Measurements from ENCODE around the gene ALS2CL.

Gene ALS2CL

GRCh38 chr3:46640927-46641326 lies 52.6 kb downstream of the ALS2CL start:
- Histone ChIP-seq H3K9me3 (ENCODE audit: insufficient read depth, low read depth, low read length) (peaks cover 3% of the 10 kb centered on the region; the same call in 1 of the 2 replicates), H3K27ac (ENCODE audit: low read depth, low read length) (no peak overlapping the region), H3K9ac (ENCODE audit: low read depth, low read length) (no peak overlapping the region), H3K27me3 (ENCODE audit: insufficient read depth, low read length) (no peaks in the 10 kb centered on the region), H3K4me1 (ENCODE audit: insufficient read depth, low read length) (no peaks in the 10 kb centered on the region; the same call in 1 of the 2 replicates), H3K36me3 (ENCODE audit: insufficient read depth, low read length) (no peaks in the 10 kb centered on the region), H3K4me3 (ENCODE audit: low read length) (no peak overlapping the region)
- WGBS = 85% methylated on average over 3 of the region's 3 CpGs

GRCh38 chr3:46639221-46639620 lies 54.3 kb downstream of the ALS2CL start:
- Histone ChIP-seq H3K27me3 (ENCODE audit: insufficient read depth, low read length) (no peaks in the 10 kb centered on the region), H3K4me1 (ENCODE audit: insufficient read depth, low read length) (no peaks in the 10 kb centered on the region; the same call in 1 of the 2 replicates), H3K9ac (ENCODE audit: low read depth, low read length) (no peak overlapping the region), H3K36me3 (ENCODE audit: insufficient read depth, low read length) (no peaks in the 10 kb centered on the region), H3K9me3 (ENCODE audit: insufficient read depth, low read depth, low read length) (peaks cover 3% of the 10 kb centered on the region; the same call in 1 of the 2 replicates), H3K4me3 (ENCODE audit: low read length) (no peak overlapping the region), H3K27ac (ENCODE audit: low read depth, low read length) (no peak overlapping the region)

DNA sequence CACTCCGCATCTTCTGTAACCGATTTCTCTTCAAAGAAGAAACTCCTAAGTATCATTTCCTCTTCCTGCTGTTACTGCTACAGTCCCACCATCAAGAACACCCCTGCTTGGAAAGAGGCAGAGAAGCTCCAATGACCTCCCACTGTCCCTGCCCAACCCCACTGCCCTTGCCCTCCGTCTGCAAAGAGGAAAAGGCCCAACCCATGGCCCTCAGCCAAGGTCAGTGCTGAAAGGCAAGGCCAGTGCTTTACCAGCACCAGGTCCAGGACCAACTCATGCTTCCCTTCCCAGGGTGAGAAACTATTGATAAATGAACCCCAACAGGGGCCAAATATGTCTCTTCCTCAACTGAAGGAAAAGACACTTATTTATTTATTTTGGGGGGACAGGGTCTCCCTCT lies 58.6 kb downstream of the ALS2CL start:
- H3K4me3 ChIP-seq (ENCODE audit: low read length) = no peak overlapping the region
- H3K27ac ChIP-seq (ENCODE audit: low read depth, low read length) = no peak overlapping the region
- WGBS = 92% methylated on average over 3 of the region's 3 CpGs
- H3K27me3 ChIP-seq (ENCODE audit: insufficient read depth, low read length) = no peaks in the 10 kb centered on the region
- H3K4me1 ChIP-seq (ENCODE audit: insufficient read depth, low read length) = peaks cover 3% of the 10 kb centered on the region; the same call in 1 of the 2 replicates
- H3K9me3 ChIP-seq (ENCODE audit: insufficient read depth, low read depth, low read length) = no peaks in the 10 kb centered on the region
- no peak overlapping the region for H3K9ac ChIP-seq (ENCODE audit: low read depth, low read length)
- no peaks in the 10 kb centered on the region for H3K36me3 ChIP-seq (ENCODE audit: insufficient read depth, low read length)

- Histone ChIP-seq H3K36me3 (ENCODE audit: insufficient read depth, low read length) (no peaks in the 10 kb centered on the region), H3K27me3 (ENCODE audit: insufficient read depth, low read length) (no peaks in the 10 kb centered on the region), H3K9me3 (ENCODE audit: insufficient read depth, low read depth, low read length) (no peaks in the 10 kb centered on the region), H3K4me3 (ENCODE audit: low read length) (no peak overlapping the region), H3K27ac (ENCODE audit: low read depth, low read length) (no peak overlapping the region), H3K4me1 (ENCODE audit: insufficient read depth, low read length) (peaks cover 19% of the 10 kb centered on the region), H3K9ac (ENCODE audit: low read depth, low read length) (no peak overlapping the region)
- 76% methylated on average over 1 of the region's 1 CpG for WGBS
Measured at GRCh38 chr3:46632792-46633191, 60.7 kb downstream of the ALS2CL start.

GRCh38 chr3:46629551-46630517 lies 63.6 kb downstream of the ALS2CL start:
- Histone ChIP-seq H3K36me3 (ENCODE audit: insufficient read depth, low read length) (no peaks in the 10 kb centered on the region), H3K4me3 (ENCODE audit: low read length) (peak overlapping the region; percentile 40), H3K9ac (ENCODE audit: low read depth, low read length) (peak overlapping the region; percentile 12; the same call in 1 of the 2 replicates), H3K9me3 (ENCODE audit: insufficient read depth, low read depth, low read length) (no peaks in the 10 kb centered on the region), H3K4me1 (ENCODE audit: insufficient read depth, low read length) (peaks cover 24% of the 10 kb centered on the region), H3K27ac (ENCODE audit: low read depth, low read length) (peak overlapping the region; percentile 50; the same call in 1 of the 2 replicates), H3K27me3 (ENCODE audit: insufficient read depth, low read length) (no peaks in the 10 kb centered on the region)
- WGBS = 19% methylated on average over 36 of the region's 36 CpGs

DNA sequence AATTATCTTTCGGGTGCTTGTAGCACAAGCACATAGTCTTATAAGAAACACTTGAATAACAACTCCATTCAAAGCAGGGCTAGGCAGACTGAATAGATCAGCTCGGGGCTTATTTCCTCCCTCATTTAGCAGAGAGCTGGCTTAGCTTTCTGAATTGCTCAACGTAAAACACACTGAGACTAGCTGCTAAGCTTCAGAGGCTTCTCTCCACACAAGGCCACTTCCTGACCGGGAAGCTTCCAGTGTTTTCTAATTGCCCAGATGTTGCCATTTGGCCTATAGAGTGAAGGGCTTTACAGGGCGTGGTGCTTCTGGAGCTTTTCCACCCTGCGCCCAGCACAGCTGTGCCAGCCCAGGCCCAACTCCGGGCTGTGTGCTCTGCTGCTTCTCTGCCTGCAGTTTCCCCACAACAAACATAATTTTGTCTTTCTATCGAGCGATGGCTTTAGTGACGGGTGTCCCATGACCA lies 64.5 kb downstream of the ALS2CL start:
- H3K4me3 ChIP-seq (ENCODE audit: low read length) = no peak overlapping the region
- H3K9ac ChIP-seq (ENCODE audit: low read depth, low read length) = 0 out of 2 replicates have a peak overlapping the region, but pooled peaks have one; percentile 7
- WGBS = 83% methylated on average over 10 of the region's 10 CpGs
- H3K27ac ChIP-seq (ENCODE audit: low read depth, low read length) = peak overlapping the region; percentile 50; the same call in 1 of the 2 replicates
- no peaks in the 10 kb centered on the region for H3K9me3 ChIP-seq (ENCODE audit: insufficient read depth, low read depth, low read length)
- no peaks in the 10 kb centered on the region for H3K27me3 ChIP-seq (ENCODE audit: insufficient read depth, low read length)
- H3K4me1 ChIP-seq (ENCODE audit: insufficient read depth, low read length) = peaks cover 24% of the 10 kb centered on the region
- no peaks in the 10 kb centered on the region for H3K36me3 ChIP-seq (ENCODE audit: insufficient read depth, low read length)

GRCh38 chr3:46627078-46627477 lies 66.4 kb downstream of the ALS2CL start:
- Histone ChIP-seq H3K9me3 (ENCODE audit: insufficient read depth, low read depth, low read length) (no peaks in the 10 kb centered on the region), H3K27ac (ENCODE audit: low read depth, low read length) (no peak overlapping the region), H3K4me3 (ENCODE audit: low read length) (no peak overlapping the region), H3K27me3 (ENCODE audit: insufficient read depth, low read length) (no peaks in the 10 kb centered on the region), H3K36me3 (ENCODE audit: insufficient read depth, low read length) (no peaks in the 10 kb centered on the region), H3K9ac (ENCODE audit: low read depth, low read length) (no peak overlapping the region), H3K4me1 (ENCODE audit: insufficient read depth, low read length) (peaks cover 24% of the 10 kb centered on the region)
- WGBS = 85% methylated on average over 1 of the region's 1 CpG

DNA sequence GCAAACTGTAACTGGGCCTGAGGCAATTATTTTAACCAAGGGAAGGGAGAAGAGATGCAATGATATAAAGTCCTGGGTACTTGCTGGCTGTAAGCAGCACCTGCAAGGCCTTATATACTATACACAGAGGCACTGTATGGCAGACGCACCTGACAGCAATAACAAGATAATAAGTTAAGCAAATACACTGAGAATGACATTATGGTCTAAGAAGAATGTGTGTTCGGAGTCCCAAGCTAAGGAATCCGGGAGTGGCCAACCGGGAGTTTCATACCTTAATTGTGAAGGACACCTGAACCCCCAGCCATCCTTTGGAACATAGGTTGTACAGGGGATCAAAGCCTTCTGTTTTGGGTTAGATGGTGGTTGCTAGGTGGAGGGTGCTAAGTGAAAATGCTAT lies 67.4 kb downstream of the ALS2CL start:
- H3K4me1 ChIP-seq (ENCODE audit: insufficient read depth, low read length) = peaks cover 24% of the 10 kb centered on the region
- no peaks in the 10 kb centered on the region for H3K9me3 ChIP-seq (ENCODE audit: insufficient read depth, low read depth, low read length)
- WGBS = 92% methylated on average over 3 of the region's 4 CpGs
- H3K27ac ChIP-seq (ENCODE audit: low read depth, low read length) = no peak overlapping the region
- H3K36me3 ChIP-seq (ENCODE audit: insufficient read depth, low read length) = no peaks in the 10 kb centered on the region
- no peaks in the 10 kb centered on the region for H3K27me3 ChIP-seq (ENCODE audit: insufficient read depth, low read length)
- no peak overlapping the region for H3K4me3 ChIP-seq (ENCODE audit: low read length)
- H3K9ac ChIP-seq (ENCODE audit: low read depth, low read length) = no peak overlapping the region

DNA sequence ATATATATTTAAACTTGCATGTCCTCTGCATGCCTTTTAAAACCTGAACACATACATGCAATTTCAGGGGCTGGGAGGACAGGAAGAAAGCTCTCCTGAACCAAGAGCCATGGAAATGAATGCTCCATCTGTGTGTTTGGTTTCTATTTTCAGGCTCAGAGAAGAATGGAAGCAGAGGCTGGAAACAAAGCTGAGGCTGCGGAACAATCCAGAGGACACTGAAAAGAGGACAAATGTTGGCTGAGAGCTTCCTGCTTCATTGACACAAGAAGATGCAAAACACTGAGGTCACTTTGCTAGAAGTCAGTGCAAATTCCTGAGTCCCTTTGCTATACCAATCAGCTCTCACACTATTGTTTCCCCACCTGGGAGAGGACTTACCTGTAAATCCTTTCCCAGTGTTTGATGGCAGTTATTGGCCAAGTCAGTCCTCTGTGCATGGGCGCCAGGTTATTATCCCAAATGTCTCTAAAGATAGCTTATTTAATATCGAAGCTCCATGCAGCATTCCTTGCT lies 68.4 kb downstream of the ALS2CL start:
- Histone ChIP-seq H3K9ac (ENCODE audit: low read depth, low read length) (no peak overlapping the region), H3K9me3 (ENCODE audit: insufficient read depth, low read depth, low read length) (no peaks in the 10 kb centered on the region), H3K27ac (ENCODE audit: low read depth, low read length) (no peak overlapping the region; the same call in 1 of the 2 replicates), H3K4me3 (ENCODE audit: low read length) (no peak overlapping the region), H3K4me1 (ENCODE audit: insufficient read depth, low read length) (peaks cover 22% of the 10 kb centered on the region), H3K27me3 (ENCODE audit: insufficient read depth, low read length) (no peaks in the 10 kb centered on the region), H3K36me3 (ENCODE audit: insufficient read depth, low read length) (no peaks in the 10 kb centered on the region)
- WGBS = 90% methylated on average over 3 of the region's 3 CpGs

GRCh38 chr3:46624533-46624932 lies 68.9 kb downstream of the ALS2CL start:
- Histone ChIP-seq H3K4me3 (ENCODE audit: low read length) (no peak overlapping the region), H3K36me3 (ENCODE audit: insufficient read depth, low read length) (no peaks in the 10 kb centered on the region), H3K4me1 (ENCODE audit: insufficient read depth, low read length) (peaks cover 20% of the 10 kb centered on the region), H3K27ac (ENCODE audit: low read depth, low read length) (no peak overlapping the region), H3K27me3 (ENCODE audit: insufficient read depth, low read length) (no peaks in the 10 kb centered on the region), H3K9me3 (ENCODE audit: insufficient read depth, low read depth, low read length) (no peaks in the 10 kb centered on the region), H3K9ac (ENCODE audit: low read depth, low read length) (no peak overlapping the region)
- no CpG with 5 or more reads among the region's 2 CpGs for WGBS
